DLD1 (cell line): ENCODE measurements around the gene KLHL42.
"Not testable (repeated sequence)": the region's sequence is repeated elsewhere in the genome, so short reads cannot be mapped to it uniquely, and the experiment has no call there.

ENCODE experiments used
- in situ Hi-C: cut with HindIII; loops from 2 replicates; pipeline ENCODE4 v1.10.0; 2017; ENCODE audit warnings: low sequenced_read_pairs

Gene KLHL42

GRCh38 chr12:27779920-27780611, at the start of gene KLHL42, which contains the start of gene MANSC4:
Gene KLHL42, plus strand, starts transcription at chr12:27780233. Its CDS starts 98 bp downstream, at chr12:27780331.
Gene MANSC4, minus strand, starts transcription at chr12:27780236. Its CDS starts 8,960 bp downstream, at chr12:27771276.
- in situ Hi-C loops, result no loop called here

GRCh38 chr12:27732281-27732680, 47.8 kb upstream of the KLHL42 start:
- in situ Hi-C loops, result no loop called here

- in situ Hi-C loops, result no loop called here
Observed at GRCh38 chr12:27733052-27733656, 46.9 kb upstream of the KLHL42 start.

- in situ Hi-C loops, result no loop called here
Observed at GRCh38 chr12:27733791-27734190, 46.2 kb upstream of the KLHL42 start.

- in situ Hi-C loops, result not testable (repeated sequence)
Observed at GRCh38 chr12:27734321-27734720, 45.7 kb upstream of the KLHL42 start.

GRCh38 chr12:27743601-27744000, 36.4 kb upstream of the KLHL42 start:
- in situ Hi-C loops, result no loop called here

- in situ Hi-C loops, result not testable (repeated sequence)
Observed at GRCh38 chr12:27745734-27746133, 34.3 kb upstream of the KLHL42 start.

GRCh38 chr12:27747111-27747820, 32.8 kb upstream of the KLHL42 start:
- in situ Hi-C loops, result no loop called here

- in situ Hi-C loops, result no loop called here
Observed at GRCh38 chr12:27751386-27752047, 28.5 kb upstream of the KLHL42 start.

GRCh38 chr12:27754795-27755194, 25.2 kb upstream of the KLHL42 start:
- in situ Hi-C loops, result no loop called here

GRCh38 chr12:27756670-27757195, 23.3 kb upstream of the KLHL42 start:
- in situ Hi-C loops, result no loop called here

- in situ Hi-C loops, result no loop called here
Observed at GRCh38 chr12:27762757-27763156, 17.3 kb upstream of the KLHL42 start.

GRCh38 chr12:27766587-27766986, 13.4 kb upstream of the KLHL42 start:
- in situ Hi-C loops, result no loop called here

GRCh38 chr12:27769142-27769673, 10.8 kb upstream of the KLHL42 start:
- in situ Hi-C loops, result no loop called here

GRCh38 chr12:27771481-27772327, 8.3 kb upstream of the KLHL42 start:
- in situ Hi-C loops, result no loop called here

GRCh38 chr12:27772328-27773049, 7.5 kb upstream of the KLHL42 start:
- in situ Hi-C loops, result no loop called here

GRCh38 chr12:27777141-27777540, 2.9 kb upstream of the KLHL42 start:
- in situ Hi-C loops, result no loop called here

GRCh38 chr12:27778206-27778605, 1.8 kb upstream of the KLHL42 start:
- in situ Hi-C loops, result no loop called here

GRCh38 chr12:27779416-27779919, 565 bp upstream of the KLHL42 start:
- in situ Hi-C loops, result no loop called here
